Heart left ventricle (tissue), 16 donors: ENCODE results near the gene IL6ST. TPM values are rescaled to one million over a fixed set of nuclear protein-coding genes. Genes with fewer than 3 reads are reported as not detected.

Experiments
- ATAC-seq, 4 donors: fragments of 200-7000 bp; cut with Tn5 transposase; one replicate each; pipeline ENCODE4 v1.9.1; 2020 to 2022; ENCODE audit warnings: moderate library complexity in 4 of 4, mild to moderate bottlenecking in 3 of 4, moderate number of reproducible peaks in 1 of 4
- DNase-seq, 5 donors: peaks; one replicate each; pipeline ENCODE4 v3.0.0-alpha.2; 2020
- H3K27ac ChIP-seq, 12 donors: fragments of 200-600 bp; sonication (generic) in 4 of 12; one replicate each; pipeline versions ENCODE4 v1.5.0 to v1.8.0; 2016 to 2022; ENCODE audit warnings: mild to moderate bottlenecking in 2 of 12
- H3K27me3 ChIP-seq, 9 donors: fragments of 200-600 bp; sonication (generic) in 2 of 9; one replicate each; pipeline versions ENCODE4 v1.5.1 to v1.8.0; 2016 to 2022; ENCODE audit warnings: mild to moderate bottlenecking in 3 of 9
- H3K36me3 ChIP-seq, 9 donors: fragments of 200-600 bp; sonication (generic) in 2 of 9; one replicate each; pipeline versions ENCODE4 v1.5.0 to v1.8.0; 2018 to 2022; ENCODE audit warnings: mild to moderate bottlenecking in 2 of 9
- H3K4me1 ChIP-seq, 12 donors: fragments of 200-600 bp; sonication (generic) in 4 of 12; one replicate each; pipeline versions ENCODE4 v1.5.0 to v1.8.0; 2016 to 2022; ENCODE audit warnings: mild to moderate bottlenecking in 3 of 12
- H3K4me3 ChIP-seq, 12 donors: fragments of 200-600 bp; sonication (generic) in 4 of 12; one replicate each; pipeline versions ENCODE4 v1.5.0 to v1.8.0; 2017 to 2022; ENCODE audit warnings: mild to moderate bottlenecking in 9 of 12, moderate library complexity in 4 of 12
- H3K9me3 ChIP-seq, 12 donors: fragments of 200-600 bp; sonication (generic) in 4 of 12; one replicate each; pipeline versions ENCODE4 v1.5.0 to v1.8.0; 2016 to 2022; ENCODE audit warnings: mild to moderate bottlenecking in 1 of 12
- POLR2A ChIP-seq, 2 donors: fragments of 450-650 bp; IDR thresholded peaks; one replicate each; pipeline ENCODE4 v1.6.1; 2017; ENCODE audit warnings: antibody characterized with exemption in 2 of 2, mild to moderate bottlenecking in 2 of 2, moderate library complexity in 2 of 2
- WGBS, 4 donors: extraction: QIAGEN DNeasy Blood & Tissue Kit in 2 of 4; methylation state at CpG; one replicate each; pipeline versions ENCODE4 v1.1.5 to v1.1.7; 2013 to 2018; 5-methylcytosine and 5-hydroxymethylcytosine counted together
- intact Hi-C, 10 donors: fragments of 100-400 bp; cut with DNase I; formaldehyde crosslinking; loops; one replicate each; pipeline versions ENCODE4 v1.11.1 to v1.14.2; 2022
- polyA plus RNA-seq, 2 donors: library from polyadenylated mRNA; stranded (reverse); fragments of 200-250 nt; gene quantifications; one replicate each; pipeline ENCODE4 v1.2.3, GENCODE V29; 2013
- total RNA-seq, 9 donors: library from RNA; depleted of rRNA in 2 of 9; stranded (reverse); fragments of >200 nt in 2 of 9; fragmentation: NEBNext Ultra II Directional in 3 of 9; extraction: Animal tissue kit (Norgen Biotek cat#: 25700) in 3 of 9; gene quantifications; one replicate each; pipeline versions ENCODE4 v1.1.0 to v1.2.4, GENCODE V29; 2016 to 2023
- TF ChIP-seq, protein P1 (sequence below), 12 donors: fragments of 200-600 bp; sonication (generic) in 4 of 12; IDR thresholded peaks; one replicate each; pipeline versions ENCODE4 v1.5.0 to v1.8.0; 2018 to 2022; ENCODE audit warnings: antibody characterized with exemption in 12 of 12, mild to moderate bottlenecking in 5 of 12
- donor health status: ischemic (EF 13 %, LVEDD 7.1; RV severe dilation, severe dysfunction).
- donor health status: healthy with polysubstance abuse.
- donor health status: DM: no; HTN: yes; CAD: no.
- donor health status: DM: no; HTN: no; CAD: no.
- donor health status: ischemic (EF 25% LVEDD 6.9; RV normal size, moderate dysfunction).
- donor health status: ischemic (EF 25% LVEDD 5.7; RV mildly dilated, moderate dysfunction).
- donor health status: healthy.
- donor health status: DM: yes; HTN: yes; CAD: no.
- donor health status: ischemic (EF 35%, LVEDD 5.7; RV mildly dilated, moderate dysfunction).
- donor health status: nonischemic (EF 11% LVEDD 7.7; RV severe dilation, severe dysfunction).
- donor health status: DM: yes; HTN: yes; CAD: no.
- donor health status: PGD.
- donor health status: ischemic (EF 29% LVEDD 5.4; RV normal size, mild dysfunction).
- donor health status: nonischemic (EF 23%, LVEDD 6.1; RV moderate dilation, normal function).

Gene IL6ST
- total and polyA plus RNA-seq, 11 donors: 24.6 to 239 (median 152) TPM

DNA sequence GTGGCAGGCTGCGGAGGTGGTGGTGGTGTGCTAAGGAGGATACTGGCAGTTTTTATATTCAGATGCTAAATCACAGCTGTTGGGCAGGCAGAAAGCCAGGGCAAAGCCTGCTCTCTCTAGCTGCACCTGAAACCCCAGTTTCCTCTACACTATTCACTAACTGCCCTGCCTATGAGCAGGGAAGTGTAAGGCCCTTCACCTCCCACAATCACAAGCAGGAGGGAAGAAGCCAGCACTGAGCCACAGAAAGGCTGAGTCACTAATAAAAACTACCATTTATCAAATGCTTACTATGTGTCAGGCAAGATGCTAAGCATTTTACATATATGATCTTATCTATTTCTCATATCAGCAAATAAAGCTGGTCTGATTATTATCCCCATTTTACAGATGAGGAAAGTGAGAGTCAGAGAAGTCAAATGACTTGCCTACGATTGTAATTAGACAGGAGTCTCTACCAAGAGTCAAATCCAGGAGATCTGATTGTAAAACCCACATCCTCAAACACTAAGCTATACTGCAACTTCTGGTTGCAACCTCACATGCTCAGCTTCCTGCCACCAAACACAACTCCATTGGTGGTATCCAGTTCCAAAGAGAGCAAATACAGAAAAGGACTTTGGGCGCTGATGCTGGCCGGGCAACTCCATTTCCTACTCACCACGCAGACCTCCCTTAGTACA is 17.7 kb upstream of the IL6ST start:
- peak in 2 of 5 donors; percentile 12 to 28 for DNase-seq

DNA sequence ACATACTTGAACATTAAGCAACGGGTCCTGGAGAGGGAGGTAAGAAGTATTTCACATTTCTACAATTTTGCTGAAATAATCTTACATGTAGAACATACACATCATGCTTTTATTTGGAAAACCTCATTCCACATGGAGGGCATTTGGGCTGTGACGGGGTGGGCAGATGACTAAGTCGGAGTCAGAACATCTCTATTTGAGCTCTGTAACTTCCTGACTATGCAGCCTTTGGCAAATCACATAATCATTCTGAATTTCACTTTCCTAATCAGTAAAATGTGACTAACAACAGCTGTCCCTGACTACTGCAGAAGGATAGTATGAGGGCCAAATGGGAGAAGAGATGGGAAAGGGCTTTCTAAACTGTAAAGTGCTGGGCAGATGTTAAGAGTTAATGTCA is 17.1 kb upstream of the IL6ST start:
- DNase-seq (no peak), ATAC-seq (peak in 3 of 4 donors; percentile 53 to 85 (median 71))
- Histone ChIP-seq H3K4me3 (no peak overlapping the region), H3K27ac (peak overlapping the region in 3 of 12 donors; percentile 22 to 47 (median 27)), H3K27me3 (no peaks in the 10 kb centered on the region), H3K36me3 (no peaks in the 10 kb centered on the region), H3K4me1 (peaks cover 0 to 16% (median 0%) of the 10 kb centered on the region in 12 donors), H3K9me3 (no peaks in the 10 kb centered on the region)
- WGBS, 4 donors: 74 to 86% (median 79%) methylated on average over 3 of the region's 3 CpGs
- intact Hi-C loops: no loop called here
- no peak for TF ChIP-seq POLR2A (IDR thresholded peaks at IDR 0.05)

More for the DNA sequence above, 17.7 kb upstream of the IL6ST start:
- Histone ChIP-seq H3K27me3 (no peaks in the 10 kb centered on the region), H3K4me1 (peaks cover 0 to 16% (median 0%) of the 10 kb centered on the region in 12 donors), H3K36me3 (no peaks in the 10 kb centered on the region), H3K27ac (peak overlapping the region in 4 of 12 donors; percentile 10 to 47 (median 24)), H3K9me3 (no peaks in the 10 kb centered on the region), H3K4me3 (no peak overlapping the region)
- ATAC-seq: peak in 3 of 4 donors; percentile 49 to 84 (median 53)
- intact Hi-C loops: no loop called here
- 85 to 90% (median 87%) methylated on average over 5 of the region's 5 CpGs for WGBS, 4 donors
- no peak for TF ChIP-seq POLR2A (IDR thresholded peaks at IDR 0.05)
- TF ChIP-seq, protein P1, sequence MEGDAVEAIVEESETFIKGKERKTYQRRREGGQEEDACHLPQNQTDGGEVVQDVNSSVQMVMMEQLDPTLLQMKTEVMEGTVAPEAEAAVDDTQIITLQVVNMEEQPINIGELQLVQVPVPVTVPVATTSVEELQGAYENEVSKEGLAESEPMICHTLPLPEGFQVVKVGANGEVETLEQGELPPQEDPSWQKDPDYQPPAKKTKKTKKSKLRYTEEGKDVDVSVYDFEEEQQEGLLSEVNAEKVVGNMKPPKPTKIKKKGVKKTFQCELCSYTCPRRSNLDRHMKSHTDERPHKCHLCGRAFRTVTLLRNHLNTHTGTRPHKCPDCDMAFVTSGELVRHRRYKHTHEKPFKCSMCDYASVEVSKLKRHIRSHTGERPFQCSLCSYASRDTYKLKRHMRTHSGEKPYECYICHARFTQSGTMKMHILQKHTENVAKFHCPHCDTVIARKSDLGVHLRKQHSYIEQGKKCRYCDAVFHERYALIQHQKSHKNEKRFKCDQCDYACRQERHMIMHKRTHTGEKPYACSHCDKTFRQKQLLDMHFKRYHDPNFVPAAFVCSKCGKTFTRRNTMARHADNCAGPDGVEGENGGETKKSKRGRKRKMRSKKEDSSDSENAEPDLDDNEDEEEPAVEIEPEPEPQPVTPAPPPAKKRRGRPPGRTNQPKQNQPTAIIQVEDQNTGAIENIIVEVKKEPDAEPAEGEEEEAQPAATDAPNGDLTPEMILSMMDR (IDR thresholded peaks at IDR 0.05): no peak

DNA sequence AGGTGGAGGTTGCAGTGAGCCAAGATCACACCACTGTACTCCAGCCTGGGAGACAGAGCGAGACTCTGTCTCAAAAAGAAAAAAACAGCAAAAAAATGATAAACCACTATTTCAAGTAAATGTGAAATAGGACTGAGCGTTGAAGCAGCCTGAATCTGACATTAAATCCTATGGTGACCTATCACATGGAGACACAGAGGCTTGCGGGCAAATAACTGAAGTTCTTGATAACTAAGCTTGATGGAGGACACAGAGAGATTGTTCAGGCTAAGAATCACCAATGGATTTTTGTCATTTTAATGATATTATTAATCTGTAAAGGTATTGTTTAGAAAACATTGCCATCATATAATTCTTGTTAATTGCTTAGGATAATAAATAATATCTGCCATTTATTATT is 15.7 kb upstream of the IL6ST start:
- Histone ChIP-seq H3K4me3 (no peak overlapping the region), H3K4me1 (peaks cover 0 to 16% (median 0%) of the 10 kb centered on the region in 12 donors), H3K27me3 (no peaks in the 10 kb centered on the region), H3K27ac (no peak overlapping the region), H3K36me3 (no peaks in the 10 kb centered on the region), H3K9me3 (no peaks in the 10 kb centered on the region)
- no peak for ATAC-seq
- intact Hi-C loops: no loop called here
- TF ChIP-seq POLR2A (IDR thresholded peaks at IDR 0.05): no peak
- TF ChIP-seq, protein P1 (IDR thresholded peaks at IDR 0.05): no peak
- no peak for DNase-seq
- WGBS, 4 donors: 93 to 99% (median 97%) methylated on average over 3 of the region's 3 CpGs

DNA sequence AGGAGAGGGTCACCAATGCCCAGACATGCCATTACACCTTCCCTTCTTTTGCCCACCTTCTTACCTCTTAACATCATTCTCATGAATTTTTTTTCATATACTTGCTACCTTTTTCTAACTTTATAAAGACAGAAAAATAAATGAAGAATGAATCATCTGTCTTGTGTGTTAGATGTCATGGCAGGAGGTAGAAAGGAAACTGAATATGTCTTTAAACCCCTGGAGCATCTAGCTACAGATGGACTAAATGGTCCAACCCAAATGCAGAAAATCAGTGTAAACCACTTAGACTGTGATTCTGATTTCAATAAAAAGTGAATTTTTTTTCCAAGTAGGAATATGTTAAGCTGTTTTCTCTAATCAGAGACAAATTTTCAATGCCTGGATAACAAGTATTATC is 11.8 kb upstream of the IL6ST start:
- TF ChIP-seq POLR2A (IDR thresholded peaks at IDR 0.05): no peak
- TF ChIP-seq, protein P1 (IDR thresholded peaks at IDR 0.05): no peak
- Histone ChIP-seq H3K27me3 (no peaks in the 10 kb centered on the region), H3K27ac (no peak overlapping the region), H3K4me3 (no peak overlapping the region), H3K4me1 (peaks cover 0 to 3% (median 0%) of the 10 kb centered on the region in 12 donors), H3K9me3 (peaks cover 0 to 12% (median 7%) of the 10 kb centered on the region in 12 donors), H3K36me3 (no peaks in the 10 kb centered on the region)
- no peak for DNase-seq
- no peak for ATAC-seq
- intact Hi-C loops: no loop called here
